HPDE6-E6E7 (cell line): Measurements from ENCODE around the gene RITA1.
A peak's percentile ranks its signal among the peaks of the same experiment; 100 is the strongest.

Experiments
- DNase-seq: peaks from one replicate; pipeline ENCODE4 v3.0.0; 2011; ENCODE audit warnings: missing footprints; ENCODE audit errors: extremely low spot score

RITA1 gene

DNA sequence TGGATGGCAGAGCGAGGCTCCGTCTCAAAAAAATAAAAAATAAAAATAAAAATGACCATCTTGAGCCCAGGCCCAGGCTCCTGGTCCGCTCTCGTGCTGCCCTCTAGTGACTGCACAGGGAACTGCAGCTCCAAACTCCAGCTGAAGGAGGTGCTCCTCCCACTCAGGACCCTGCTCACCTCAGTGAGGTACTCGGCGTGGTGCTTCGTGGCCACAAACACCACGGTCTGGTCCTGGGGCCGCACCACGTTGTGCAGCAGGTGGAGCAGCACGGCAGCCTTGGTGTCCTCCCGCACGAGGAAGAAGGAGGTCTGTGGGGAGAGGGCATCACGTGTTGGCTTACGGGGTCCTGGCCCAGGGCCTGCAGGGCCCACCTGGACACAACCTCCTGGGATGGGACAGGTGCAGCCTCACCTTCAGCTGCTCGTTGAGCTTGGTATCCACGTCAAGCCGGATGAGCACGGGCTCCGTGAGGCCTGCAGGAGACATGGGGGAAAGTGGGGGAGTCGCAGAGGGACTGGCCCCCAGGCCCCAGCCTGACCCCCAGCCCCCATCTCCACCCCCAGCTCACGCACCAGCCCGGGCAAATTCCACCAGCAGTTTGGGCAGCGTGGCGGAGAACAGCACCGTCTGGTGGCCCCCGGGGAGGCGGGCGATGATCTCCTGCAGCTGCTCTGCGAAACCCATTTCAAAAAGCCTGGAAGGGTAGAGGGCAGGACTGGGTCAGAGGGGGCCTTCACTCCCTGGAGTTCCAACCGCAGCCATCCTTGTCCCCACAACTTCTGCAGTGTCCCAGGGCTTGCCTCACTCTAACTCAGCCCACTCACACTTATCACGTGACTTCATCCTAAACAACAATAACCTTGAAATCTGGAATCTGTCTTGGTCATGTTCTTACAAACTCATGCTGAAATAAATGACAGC lies 10.8 kb upstream of the RITA1 start:
- peak; percentile 82 for DNase-seq

DNA sequence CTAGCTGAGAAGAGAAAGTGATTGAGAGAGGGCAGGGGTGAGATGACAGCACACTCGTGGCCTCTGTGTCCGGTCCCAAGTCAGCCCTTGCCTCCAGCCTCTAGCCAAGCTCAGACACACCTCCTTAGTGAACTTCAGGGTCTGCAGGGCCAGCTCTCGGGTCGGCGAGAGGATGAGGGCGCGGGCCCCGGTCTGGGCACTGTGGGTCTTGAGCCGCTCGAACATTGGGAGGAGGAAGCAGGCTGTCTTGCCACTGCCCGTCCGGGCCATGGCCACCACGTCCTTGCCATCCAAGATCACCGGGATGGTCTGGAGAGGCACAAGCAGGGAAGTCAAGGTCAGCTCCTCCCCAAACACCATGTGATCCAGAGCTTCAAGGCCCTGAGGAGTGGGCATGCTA lies 6.5 kb upstream of the RITA1 start:
- DNase-seq: no peak

DNA sequence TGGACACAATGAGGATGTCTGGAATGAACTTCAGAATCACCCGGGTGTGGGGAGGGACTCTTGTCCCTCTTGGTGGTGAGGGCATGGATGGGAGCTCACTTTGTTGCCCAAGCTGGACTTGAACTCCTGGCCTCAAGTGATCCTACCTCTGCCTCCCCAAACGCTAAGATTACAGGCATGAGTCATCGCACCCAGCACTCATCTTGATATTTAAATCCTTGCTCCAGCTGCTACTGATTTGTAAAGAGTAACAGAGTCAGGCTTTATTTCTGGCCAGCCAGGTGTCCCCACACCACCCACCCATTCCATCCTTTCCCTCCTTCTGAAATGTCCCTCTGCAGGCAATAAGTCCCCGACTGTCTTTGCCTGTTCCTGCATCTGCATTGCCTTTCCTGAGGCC lies 5.2 kb upstream of the RITA1 start:
- no peak for DNase-seq

DNA sequence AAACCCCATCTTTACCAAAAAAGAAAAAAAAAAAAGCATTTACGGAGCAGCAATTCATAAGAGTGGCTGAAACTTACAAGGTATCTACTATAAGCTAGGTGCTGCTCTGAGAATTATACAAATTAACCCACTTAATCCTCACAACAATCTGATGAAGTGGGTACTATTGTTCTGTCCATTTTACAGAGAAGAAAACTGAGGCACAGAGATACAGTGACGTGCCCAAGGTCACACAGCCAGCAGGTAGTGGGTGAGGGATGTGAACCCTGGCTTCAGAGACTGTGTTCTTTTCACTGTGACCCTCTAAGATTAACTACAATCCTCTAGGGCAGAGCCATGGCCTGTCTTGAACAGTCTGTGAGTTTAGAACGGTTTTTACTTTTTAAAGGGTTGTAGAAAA lies 3.5 kb upstream of the RITA1 start:
- DNase-seq: no peak

DNA sequence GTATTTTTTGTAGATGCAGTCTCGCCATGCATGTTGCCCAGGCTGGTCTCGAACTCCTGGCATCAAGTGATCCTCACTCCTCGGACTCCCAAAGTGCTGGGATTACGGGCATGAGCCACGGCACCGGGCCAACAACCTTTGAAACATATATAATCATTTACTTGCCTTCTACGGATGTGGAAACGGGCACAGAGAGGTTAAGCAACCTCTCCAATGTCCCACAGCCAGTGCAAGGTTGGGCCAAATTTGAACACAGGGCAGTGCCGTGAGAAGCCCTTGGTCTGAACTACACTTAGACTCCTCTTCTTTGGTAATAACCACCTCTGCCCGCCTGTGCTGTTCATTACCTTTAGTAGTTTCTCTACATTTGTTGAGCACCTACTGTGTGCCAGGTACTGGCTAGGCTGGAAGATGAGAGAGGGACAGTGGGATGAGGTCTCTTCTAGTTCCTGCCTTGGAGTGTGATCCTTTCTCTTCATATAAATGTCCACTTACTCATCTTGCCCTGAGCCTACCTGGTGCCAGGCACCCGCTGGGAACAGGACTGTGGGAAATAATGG lies 2.4 kb upstream of the RITA1 start:
- DNase-seq: no peak

DNA sequence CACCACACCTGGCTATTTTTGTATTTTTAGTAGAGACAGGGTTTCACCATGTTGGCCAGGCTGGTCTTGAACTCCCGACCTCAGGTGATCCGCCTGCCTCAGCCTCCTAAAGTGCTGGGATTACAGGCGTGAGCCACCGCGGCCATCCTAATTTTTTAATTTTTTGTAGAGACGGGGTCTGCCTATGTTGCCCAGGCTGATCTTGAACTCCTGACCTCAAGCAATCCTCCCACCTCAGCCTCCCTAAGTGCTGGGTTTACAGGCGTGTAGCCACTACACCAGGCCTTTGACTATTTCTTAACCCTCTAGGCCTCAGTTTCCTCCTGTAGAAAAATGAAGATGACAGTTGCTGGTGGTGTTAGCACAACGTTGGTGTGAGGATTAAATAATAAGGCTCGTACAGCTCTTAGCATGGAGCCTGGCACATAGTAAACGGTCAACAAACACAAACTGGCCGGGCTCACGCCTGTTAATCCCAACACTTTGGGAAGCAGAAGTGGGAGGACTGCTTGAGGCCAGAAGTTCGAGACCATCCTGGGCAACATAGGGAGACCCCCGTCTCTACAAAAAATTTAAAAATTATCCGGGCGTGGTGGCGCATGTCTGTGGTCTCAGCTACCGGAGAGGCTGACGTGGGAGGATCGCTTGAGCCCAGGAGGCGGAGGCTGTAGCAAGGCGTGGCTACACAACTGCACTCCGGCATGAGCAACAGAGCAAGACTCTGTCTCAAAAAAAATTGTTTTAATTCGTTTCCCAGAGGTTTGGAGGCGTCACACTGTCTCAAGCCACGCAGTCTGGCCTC lies 1.2 kb upstream of the RITA1 start:
- no peak for DNase-seq

DNA sequence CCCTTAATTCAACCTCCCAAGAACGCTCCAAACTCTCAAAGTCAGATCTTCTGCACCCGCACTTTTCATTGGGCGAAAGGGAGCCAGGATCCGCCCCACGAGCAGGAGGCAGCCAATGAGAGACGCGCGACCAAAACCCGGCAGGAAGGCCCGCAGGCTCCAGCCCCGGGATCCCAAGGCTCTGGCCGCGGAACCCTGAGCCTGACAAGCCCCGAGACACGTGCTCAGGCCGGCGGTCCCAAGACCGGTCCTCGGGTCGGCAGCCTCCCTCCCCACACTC lies 681 bp upstream of the RITA1 start:
- DNase-seq: peak; percentile 89

DNA sequence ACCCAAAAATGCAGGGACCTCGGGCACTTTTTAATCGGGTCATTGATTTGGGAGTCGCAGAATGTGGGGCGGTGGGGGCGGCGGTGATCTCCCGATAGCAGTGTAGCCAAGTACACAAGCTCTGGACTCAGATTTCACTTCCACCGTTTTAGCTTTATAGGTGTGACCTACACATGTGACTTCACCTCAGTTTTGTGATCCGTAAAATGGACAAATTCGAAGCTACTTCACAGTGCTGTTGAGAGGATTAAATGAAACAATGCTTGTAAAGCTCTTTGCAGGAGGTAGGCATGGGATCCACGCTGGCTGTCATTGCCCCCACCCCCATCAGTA lies 478 bp downstream of the RITA1 start:
- DNase-seq: no peak

DNA sequence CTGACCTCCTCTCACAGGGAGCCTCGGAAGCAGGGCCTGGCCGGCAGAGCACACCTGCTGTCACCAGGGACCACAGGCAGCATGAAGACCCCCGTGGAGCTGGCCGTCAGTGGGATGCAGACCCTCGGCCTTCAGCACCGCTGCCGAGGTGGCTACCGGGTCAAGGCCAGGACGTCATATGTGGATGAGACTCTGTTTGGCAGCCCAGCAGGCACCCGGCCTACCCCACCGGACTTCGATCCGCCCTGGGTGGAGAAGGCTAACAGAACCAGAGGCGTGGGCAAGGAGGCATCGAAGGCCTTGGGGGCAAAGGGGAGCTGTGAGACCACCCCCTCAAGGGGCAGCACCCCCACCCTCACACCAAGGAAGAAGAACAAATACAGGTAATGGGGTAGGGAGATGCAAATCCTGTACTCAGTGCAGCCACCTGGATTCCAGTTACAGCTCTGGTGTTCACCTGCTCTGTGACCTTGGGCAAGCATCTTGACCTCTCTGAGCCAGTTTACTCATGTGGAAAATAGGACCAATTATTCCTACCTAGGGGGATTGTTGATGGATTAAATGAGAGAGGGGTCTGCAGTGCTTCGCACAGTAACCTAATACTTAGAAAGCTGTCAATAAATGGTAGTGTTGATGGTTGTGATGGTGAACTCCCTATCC lies 1.3 kb downstream of the RITA1 start:
- no peak for DNase-seq

DNA sequence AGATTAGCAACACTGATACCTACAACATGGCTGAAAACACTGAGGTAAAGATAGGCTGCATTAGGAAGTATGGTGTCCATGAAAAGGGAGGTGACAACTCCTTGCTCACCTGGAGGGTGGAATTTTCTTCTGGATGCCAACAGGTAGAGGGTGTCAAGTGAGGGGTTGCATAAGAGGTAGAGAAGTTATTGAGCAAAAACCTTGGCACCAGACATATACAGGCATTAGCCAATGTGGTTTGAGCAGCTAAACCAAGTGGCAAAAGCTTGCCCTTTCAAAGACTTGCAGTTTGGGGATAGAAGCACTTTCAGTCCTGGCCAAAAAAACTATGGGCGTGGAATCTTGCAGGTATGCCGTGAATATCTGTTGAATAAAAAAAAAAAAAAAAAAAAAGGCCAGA lies 3.8 kb downstream of the RITA1 start:
- no peak for DNase-seq

DNA sequence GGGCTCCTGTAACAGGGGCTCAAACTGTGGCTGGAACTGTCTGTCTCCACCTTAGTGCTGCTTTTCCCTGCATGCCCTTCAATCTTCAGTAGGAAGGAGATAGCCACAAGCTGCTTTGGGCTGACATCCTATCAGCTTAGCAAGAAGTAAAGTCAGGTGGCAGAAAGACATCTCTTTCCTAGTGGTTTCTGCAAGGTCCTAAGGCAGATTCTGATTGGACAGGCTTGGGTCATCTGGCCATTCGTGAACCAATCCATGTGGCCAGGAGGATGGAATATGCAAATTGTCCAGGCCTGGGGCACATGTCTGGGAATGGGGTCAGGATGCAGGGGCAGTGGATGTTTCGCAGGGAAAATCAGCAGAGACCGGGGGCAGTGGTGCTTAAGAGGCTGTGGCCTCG lies 5.2 kb downstream of the RITA1 start:
- DNase-seq: no peak

DNA sequence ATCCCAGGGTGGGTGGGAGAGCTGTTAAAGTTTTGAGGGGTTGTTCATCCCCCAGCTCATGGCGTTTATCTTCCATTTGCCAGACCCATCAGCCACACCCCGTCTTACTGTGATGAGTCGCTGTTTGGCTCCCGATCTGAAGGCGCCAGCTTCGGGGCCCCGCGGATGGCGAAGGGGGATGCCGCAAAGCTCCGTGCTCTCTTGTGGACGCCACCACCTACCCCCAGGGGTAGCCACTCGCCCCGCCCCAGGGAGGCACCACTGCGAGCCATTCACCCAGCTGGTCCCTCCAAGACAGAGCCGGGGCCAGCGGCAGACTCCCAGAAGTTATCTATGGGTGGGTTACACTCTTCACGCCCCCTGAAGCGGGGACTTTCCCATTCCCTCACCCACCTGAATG lies 5.7 kb downstream of the RITA1 start:
- DNase-seq: no peak

DNA sequence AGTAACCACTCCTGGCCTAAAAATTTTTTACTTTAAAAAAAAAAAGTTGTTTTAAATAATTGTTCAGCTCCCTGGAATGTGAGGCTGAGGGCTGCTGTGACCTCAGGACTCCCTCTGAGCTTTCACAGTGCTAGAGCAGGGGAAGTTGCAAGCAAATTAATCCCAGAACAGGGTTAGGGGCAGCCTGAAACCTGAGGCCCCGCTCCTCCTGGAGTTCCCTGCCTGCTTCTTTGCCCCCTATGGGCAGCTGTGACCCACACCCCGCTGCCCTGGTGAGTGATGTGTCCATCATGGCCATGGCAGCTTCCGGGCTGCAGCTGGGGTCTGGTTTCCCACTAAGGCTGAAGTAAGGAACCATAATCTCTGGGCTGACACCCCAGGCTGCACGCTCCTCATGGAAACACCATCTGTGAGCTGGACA lies 9.5 kb downstream of the RITA1 start:
- no peak for DNase-seq

DNA sequence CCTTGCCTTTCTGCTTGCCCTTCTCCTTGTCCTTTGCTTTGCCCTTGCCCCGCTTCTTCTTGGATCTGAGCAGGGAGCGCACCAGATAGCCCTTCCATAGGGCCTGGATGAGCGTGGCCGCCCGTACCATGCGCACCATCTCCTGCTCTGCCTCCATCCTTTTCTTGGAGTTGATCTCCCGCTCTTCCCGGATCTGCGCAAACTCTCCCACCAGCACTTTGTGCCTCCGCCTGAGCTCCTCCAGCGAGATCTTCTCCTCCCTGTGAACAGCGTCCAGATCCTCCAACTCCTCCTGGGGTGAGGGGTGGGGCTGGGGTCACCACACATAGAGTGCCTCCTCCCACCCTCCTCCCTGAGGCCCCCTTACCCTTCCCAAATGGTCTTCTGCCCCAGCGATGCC lies 10.1 kb downstream of the RITA1 start:
- DNase-seq: no peak

DNA sequence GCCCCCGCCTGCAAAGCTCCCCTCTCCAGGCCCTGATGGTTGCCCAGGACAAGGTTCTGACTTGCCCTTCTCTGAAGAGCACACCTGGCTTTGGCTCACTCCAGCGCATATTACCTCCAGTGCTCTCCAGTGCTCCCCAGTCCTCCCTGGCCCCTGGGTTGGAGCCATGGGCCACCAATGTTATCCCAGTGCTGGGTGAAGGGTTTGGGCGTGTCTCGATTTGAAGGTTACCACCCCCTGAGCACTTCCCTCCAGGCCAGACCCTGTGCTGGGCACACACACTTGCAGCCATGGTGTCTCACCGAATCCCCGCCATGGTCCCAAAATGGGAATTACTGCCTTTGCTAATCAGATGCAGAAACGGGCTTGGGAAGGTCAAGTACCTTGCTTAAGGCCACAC lies 11.1 kb downstream of the RITA1 start:
- no peak for DNase-seq

DNA sequence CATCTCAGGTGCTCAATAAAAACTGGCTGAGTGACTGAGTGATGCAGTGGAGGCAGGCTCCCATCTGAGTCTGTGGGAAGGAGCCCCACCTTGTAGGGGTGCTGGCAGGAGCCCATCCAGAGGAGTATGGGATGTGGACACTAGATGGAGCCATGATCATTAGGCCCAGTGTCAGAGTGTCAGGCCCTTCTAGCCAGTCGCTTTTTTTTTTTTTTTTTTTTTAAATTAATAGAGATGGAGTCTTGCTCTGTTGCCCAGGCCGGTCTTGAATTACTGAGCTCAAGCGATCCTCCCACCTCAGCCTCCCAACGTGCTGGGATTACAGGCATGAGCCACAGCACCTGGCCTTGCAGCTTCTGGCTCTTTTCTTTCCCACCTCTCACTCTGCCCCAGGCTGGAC lies 11.5 kb downstream of the RITA1 start:
- DNase-seq: peak; percentile 88

DNA sequence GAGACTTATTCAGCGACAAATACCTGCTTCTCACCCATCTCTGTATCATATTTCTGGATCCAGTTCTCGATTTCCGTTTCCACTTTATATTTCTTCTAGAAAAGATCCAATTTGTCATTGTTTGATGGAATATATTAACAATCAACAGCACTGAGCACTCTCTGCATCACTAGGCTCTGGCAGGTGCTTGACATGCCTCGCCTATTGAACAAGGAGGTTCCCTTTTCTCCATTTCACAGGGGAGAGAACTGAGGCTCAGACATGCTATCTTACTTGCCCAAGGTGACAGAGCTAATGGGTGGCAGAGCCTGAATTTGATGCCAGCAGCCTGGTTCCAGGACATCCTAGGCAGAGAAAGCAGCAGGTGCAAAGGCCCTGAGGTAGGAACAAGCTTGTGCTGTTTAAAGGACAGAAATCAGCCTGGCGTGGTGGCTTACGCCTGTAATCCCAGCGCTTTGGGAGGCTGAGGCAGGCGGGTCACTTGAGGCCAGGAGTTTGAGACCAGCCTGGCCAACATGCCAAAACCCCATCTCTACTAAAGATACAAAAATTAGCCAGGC lies 12.1 kb downstream of the RITA1 start:
- DNase-seq: no peak

DNA sequence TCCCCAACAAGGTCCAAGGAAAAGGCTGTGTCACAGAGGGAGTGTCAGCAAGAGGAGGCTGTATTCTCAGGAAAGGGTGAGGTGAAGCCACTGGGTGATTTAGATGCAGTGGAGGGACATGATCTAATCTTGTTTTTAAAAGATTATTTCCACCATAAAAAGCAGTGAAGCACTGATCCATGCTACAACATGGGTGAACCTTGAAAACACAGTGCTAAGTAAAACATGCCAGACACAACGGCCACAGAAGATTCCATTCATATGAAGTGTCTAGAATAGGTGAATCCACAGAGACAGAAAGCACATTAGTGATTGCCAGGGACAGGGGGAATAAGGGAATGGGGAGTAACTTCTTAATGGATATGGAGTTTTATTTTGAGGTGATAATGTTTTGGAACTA lies 12.8 kb downstream of the RITA1 start:
- DNase-seq: no peak

DNA sequence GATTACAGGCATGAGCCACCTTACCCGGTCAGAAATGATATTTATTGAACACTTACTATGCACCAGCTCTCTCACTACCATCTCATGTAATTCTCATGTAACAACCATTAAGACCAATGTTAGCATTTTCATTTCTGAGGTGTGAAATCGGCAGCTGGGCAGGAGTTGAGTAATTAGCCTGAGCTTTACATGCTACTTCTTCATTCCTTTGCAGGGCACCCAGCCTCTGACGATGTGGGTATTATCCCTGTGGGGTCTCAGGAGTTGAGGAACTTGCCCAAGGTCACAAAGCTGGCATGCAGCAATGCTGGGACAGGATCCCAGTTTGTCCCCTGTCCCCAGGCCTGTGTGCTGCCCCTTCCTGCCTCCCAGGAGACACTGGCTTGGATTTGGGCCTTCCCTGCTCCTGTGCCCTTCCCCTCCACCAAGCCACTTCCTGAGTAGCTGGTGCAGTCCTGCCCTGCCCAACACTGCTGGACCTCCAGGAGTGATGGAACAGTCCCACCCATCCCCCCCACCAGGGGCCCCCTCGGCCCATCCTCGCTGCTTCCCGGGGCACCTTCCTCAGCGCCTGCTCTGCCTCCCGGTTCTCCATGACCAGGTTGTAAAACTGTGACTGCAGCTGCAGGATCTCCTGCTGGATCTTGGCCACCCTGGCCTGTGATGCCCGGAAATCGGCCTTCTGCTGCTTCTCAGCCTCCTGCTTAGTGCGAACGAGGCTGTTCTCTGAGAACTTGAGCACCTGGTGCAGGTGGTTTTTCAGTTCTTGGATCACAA lies 14.7 kb downstream of the RITA1 start:
- no peak for DNase-seq

DNA sequence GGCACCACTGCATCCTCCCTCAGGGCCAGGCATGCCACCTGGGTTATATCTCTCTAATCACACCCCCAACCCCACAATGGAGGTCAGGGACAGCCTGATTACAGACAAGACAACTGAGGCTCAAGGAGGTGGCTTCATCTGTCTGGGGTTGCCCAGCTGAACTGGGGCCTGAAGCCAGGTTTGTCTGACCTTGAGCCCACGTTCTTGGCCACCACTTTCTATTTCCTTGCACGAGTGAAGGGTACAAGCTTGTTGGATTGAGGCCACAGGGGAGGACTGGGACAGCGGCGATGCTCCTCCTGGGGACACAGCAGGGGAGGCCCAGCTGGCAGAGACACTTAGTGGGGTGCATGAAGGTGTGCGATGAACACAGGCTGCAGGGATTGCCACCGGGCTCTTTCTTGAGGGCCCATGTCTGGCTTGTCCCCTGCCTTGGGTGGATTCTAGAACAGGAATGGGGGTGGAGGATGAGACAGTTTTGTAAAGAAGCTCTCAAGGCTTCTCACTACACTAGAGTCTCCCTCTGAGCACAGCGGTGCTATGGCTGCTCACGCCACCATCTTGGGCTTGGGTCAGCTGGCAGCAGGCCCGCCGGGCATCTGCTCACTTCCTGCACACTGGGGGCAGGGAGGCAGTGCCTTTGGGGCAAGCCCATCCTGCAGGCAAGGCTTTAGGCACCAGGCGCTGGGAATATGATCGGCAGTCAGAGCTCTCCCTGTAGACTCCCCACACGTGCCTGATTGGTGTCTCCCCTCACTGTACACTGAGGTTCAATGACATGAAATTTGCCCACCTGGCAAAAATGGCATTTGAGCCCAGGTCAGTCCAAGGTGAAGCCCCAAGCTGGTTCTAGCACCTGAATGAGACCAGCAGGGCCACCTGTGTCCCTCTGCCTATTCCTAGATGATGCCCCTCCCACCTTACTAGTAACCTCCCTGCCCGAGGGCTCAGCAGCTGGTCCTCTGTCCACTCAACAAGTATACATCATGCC lies 16.0 kb downstream of the RITA1 start:
- no peak for DNase-seq
